ENCODE data around the gene TEX54.

GRCh38 chr11:62832336-62833234, at the start of gene TEX54:
- TF ChIP-seq, protein P1, sequence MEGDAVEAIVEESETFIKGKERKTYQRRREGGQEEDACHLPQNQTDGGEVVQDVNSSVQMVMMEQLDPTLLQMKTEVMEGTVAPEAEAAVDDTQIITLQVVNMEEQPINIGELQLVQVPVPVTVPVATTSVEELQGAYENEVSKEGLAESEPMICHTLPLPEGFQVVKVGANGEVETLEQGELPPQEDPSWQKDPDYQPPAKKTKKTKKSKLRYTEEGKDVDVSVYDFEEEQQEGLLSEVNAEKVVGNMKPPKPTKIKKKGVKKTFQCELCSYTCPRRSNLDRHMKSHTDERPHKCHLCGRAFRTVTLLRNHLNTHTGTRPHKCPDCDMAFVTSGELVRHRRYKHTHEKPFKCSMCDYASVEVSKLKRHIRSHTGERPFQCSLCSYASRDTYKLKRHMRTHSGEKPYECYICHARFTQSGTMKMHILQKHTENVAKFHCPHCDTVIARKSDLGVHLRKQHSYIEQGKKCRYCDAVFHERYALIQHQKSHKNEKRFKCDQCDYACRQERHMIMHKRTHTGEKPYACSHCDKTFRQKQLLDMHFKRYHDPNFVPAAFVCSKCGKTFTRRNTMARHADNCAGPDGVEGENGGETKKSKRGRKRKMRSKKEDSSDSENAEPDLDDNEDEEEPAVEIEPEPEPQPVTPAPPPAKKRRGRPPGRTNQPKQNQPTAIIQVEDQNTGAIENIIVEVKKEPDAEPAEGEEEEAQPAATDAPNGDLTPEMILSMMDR (IDR thresholded peaks at IDR 0.05), result no peak
- TF ChIP-seq POLR2A (IDR thresholded peaks at IDR 0.05), result no peak

Measured in stomach (tissue), 4 donors.